NK-92 treated with Interleukin-12 subunit alpha and Interleukin-12 subunit beta, amount 100 ng/mL, for 24 hours (cell line): Measurements from ENCODE around the gene PPP1R14C.

Experiments
- DNase-seq: peaks from one replicate; lab custom pipeline; 2025; lab: John Stamatoyannopoulos, UW

The PPP1R14C gene

DNA sequence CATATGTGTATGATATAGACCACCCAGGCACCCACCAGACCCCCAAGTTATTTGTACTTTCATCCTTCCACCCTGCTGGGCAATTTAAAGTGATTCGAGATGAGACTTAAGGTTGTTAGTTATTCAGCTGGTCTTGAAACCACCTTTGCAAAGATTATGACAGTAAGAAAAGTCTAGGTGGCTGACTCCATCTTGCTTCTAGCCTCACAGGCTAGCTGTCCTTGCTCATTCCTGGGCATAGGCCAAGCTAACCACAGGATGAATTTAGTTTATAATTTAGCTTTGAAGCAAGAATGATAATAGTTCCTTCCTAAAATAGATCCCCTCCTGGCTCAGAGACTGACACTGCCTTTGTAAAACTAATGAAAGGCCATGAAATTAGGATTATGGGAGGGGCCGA, 154.0 kb downstream of the PPP1R14C start:
- DNase-seq, result no peak

DNA sequence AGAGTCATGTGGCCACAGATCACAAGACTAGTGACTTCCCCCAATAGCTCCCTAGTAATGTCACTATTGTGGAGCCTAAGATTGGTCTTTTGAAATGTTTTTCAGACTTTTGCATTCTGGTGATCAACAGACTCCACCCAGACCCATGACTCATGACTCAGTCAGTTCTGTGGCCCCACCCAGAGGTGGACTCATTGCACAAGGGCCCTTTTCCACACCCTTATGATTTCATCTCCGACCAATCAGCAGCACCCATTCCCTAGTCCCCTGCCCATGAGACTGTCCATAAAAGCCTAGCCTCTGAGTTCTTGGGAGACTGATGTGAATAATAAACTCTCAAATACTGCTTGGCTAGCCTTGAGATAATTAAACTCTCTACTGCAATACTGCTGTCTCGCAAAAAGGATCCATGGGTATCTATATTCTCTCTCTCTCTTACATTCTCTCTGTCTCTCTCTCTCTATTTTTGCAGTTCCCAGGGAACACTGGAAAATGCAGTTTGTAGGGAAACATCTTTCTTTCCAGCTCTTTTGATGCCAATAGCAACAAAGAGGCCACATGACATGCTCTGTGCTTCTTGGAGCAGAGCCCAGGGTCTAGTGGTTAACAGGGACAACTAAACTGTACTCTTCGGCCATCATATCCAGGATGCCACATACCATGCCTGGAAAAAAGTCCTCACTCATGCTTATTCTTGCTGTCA, 154.6 kb downstream of the PPP1R14C start:
- DNase-seq, result peak; percentile 18

DNA sequence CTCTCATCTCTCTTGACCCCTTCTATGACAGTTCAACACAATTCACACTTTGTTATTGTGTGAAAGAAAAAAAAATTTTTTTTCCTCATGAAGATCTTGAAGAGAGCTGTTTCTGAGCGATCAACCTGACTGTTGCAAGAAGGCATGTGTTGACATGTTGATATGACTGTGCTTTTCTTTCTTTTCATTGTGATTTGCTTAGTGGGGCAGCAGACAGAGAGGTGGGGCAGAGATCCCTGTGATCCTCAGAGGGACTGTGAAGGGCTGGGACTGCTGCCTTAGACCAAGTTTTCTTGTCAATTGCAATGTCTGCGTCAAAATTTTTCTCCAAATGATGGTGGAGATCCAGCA, 155.2 kb downstream of the PPP1R14C start:
- no peak for DNase-seq

DNA sequence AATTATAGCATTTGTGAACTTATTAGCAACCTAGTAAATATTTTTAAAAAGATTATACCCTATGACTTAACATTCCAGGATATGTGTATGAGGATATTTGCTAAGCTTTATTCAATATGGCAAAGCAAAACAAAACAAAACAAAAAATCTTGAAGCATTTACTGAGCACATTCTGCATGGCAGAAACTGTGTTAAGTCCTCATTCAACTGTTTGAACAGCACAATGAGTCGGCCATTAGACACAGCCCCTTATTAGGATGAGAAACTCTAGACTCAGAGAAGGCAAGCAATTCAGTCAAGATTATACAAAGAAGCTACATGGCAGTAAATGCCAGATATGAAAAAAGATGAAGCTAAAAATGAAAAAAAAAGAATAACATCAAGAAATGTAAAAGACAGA, 155.8 kb downstream of the PPP1R14C start:
- DNase-seq, result no peak
